Neural progenitor cell (in vitro differentiated cells): ENCODE results near the gene MYL5.
"Not testable (repeated sequence)": the region's sequence is repeated elsewhere in the genome, so short reads cannot be mapped to it uniquely, and the experiment has no call there.

ENCODE experiments used
- EZH2 ChIP-seq: fragments of 200-600 bp; sonication (generic); IDR thresholded peaks from 2 replicates; pipeline ENCODE4 v1.6.1; 2017; ENCODE audit warnings: antibody characterized with exemption, mild to moderate bottlenecking, moderate library complexity
- TF ChIP-seq, protein P1 (sequence below): fragments of 200-600 bp; sonication (generic); IDR thresholded peaks from 2 replicates; pipeline ENCODE4 v1.5.1; 2017; ENCODE audit warnings: antibody characterized with exemption, mild to moderate bottlenecking

DNA sequence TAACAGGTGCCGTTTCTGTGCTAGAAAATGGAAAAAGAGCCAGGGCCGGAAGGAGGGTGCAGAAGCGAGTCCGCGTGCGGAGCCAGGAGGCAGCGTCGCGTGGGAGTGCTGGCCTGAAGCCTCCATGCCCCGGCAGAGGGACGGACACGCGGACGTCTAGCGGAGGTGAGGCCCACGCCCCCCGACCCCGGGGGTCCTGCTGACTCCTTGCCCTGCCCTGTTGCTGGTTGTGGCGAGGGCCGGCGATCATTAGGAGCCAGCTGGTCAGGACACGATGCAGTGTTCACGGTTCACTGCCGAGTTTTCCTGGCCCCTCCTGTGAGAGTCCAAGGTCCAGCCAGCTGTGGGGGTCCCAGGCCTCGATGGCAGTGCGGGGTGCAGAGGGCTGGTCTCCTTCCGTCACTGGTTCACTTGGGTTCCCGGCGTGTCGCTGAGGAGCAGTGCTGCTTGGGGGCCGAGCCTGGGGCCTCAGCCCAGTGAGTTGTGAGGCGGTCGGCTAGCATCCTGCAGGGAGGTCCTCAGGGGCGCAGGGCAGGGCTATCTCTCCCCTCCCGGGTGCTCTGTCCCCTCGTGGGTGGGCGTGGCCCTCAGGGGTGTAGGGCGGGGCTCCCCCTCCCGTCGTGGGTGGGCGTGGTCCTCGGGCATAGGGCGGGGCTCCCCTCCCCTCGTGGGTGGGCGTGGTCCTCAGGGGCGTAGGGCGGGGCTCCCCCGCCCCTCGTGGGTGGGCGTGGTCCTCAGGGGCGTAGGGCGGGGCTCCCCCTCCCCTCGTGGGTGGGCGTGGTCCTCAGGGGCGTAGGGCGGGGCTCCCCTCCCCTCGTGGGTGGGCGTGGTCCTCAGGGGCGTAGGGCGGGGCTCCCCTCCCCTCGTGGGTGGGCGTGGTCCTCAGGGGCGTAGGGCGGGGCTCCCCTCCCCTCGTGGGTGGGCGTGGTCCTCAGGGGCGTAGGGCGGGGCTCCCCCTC lies 56.9 kb downstream of the MYL5 start:
- TF ChIP-seq, protein P1, sequence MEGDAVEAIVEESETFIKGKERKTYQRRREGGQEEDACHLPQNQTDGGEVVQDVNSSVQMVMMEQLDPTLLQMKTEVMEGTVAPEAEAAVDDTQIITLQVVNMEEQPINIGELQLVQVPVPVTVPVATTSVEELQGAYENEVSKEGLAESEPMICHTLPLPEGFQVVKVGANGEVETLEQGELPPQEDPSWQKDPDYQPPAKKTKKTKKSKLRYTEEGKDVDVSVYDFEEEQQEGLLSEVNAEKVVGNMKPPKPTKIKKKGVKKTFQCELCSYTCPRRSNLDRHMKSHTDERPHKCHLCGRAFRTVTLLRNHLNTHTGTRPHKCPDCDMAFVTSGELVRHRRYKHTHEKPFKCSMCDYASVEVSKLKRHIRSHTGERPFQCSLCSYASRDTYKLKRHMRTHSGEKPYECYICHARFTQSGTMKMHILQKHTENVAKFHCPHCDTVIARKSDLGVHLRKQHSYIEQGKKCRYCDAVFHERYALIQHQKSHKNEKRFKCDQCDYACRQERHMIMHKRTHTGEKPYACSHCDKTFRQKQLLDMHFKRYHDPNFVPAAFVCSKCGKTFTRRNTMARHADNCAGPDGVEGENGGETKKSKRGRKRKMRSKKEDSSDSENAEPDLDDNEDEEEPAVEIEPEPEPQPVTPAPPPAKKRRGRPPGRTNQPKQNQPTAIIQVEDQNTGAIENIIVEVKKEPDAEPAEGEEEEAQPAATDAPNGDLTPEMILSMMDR, result not testable (repeated sequence)
- TF ChIP-seq EZH2, result not testable (repeated sequence)
